ENCODE results near the gene FBH1. TPM values are rescaled to one million over a fixed set of nuclear protein-coding genes. Genes with fewer than 3 reads are reported as not detected.

Gene FBH1
- total RNA-seq, 4 donors from 2014 or later: 62.6 to 96.9 (median 68.2) TPM

- H3K4me1 ChIP-seq: peaks cover 7 to 33% of the 10 kb centered on the region in 2 donors
- DNase-seq (peak; percentile 32 to 68), ATAC-seq (peak; percentile 31 to 47)
- no peaks in the 10 kb centered on the region for H3K9me3 ChIP-seq
- intact Hi-C loops (cut with DNase I; ENCODE audit: low total_unique reads) (loop anchor here (2.0 to 5.0 kb wide), 2 partner anchors 31 to 164 kb away; partner anchors contain the start of gene GDI2), in situ Hi-C loops (cut with MboI; ENCODE audit: low sequenced_read_pairs in 4 of 4) (no loop called here)
- TF ChIP-seq, protein P1, sequence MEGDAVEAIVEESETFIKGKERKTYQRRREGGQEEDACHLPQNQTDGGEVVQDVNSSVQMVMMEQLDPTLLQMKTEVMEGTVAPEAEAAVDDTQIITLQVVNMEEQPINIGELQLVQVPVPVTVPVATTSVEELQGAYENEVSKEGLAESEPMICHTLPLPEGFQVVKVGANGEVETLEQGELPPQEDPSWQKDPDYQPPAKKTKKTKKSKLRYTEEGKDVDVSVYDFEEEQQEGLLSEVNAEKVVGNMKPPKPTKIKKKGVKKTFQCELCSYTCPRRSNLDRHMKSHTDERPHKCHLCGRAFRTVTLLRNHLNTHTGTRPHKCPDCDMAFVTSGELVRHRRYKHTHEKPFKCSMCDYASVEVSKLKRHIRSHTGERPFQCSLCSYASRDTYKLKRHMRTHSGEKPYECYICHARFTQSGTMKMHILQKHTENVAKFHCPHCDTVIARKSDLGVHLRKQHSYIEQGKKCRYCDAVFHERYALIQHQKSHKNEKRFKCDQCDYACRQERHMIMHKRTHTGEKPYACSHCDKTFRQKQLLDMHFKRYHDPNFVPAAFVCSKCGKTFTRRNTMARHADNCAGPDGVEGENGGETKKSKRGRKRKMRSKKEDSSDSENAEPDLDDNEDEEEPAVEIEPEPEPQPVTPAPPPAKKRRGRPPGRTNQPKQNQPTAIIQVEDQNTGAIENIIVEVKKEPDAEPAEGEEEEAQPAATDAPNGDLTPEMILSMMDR (IDR thresholded peaks at IDR 0.05 in 4 of 5, conservative IDR thresholded peaks at IDR 0.05 in 1 of 5): no peak
- TF ChIP-seq POLR2A (IDR thresholded peaks at IDR 0.05): peak; percentile 7 to 14
- H3K27me3 ChIP-seq: no peaks in the 10 kb centered on the region
- no peaks in the 10 kb centered on the region for H3K36me3 ChIP-seq
- H3K4me3 ChIP-seq: peak overlapping the region; percentile 84 to 96 (median 87)
- peak overlapping the region; percentile 91 to 97 (median 93) for H3K27ac ChIP-seq
Observed at GRCh38 chr10:5975641-5976473, 85.8 kb downstream of the FBH1 start.

DNA sequence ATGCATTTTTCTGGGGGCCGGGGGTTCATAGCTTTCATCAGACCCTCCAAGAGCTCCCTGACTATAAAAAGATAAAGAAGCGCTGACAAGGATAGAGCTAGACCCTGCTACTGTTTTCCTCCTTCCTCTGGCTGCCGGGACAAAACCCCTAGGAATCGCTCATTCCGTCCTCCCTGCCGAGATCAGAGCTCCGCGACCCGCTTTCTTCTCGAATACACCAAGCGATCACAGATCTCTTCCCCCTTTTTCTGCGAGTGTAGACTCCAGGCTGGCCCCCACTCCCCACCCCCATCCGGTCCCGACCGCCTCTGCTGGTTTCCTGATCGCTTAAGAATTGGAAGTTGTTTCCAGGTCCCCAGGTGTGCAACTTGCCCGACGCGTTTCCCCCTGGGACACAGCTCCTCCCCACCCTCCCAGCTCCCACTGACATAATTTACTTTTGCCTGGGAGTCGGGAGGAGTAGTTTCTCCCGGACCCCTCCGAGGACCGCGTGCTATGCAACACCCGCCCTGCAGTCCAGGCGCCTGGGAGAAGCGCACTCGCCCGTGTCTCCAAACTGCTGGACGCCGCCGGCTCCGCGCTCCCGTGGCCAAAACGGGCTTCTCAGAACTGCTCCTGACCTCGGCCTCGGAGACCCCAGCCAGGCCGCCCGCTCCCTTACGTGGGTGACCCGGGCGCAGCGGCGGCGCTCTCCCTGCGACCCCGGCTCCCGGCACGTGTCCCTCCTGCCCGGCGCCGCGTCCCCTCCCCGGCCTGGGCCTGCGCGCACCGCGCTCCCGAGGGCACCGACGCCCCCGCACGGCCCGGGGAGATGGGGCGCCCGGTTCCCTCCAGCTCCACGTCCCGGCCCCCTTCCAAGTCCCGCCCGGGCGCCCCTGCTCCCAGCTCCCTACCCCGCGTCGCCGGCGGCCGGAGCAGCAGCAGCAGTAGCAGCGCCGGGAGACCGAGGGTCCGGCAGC, 86.7 kb downstream of the FBH1 start:
- intact Hi-C loops (cut with DNase I; ENCODE audit: low total_unique reads) (loop anchor here (1.0 to 5.0 kb wide), 3 partner anchors 32 to 164 kb away; partner anchors contain the start of genes ANKRD16 and GDI2), in situ Hi-C loops (cut with MboI; ENCODE audit: low sequenced_read_pairs in 4 of 4) (no loop called here)
- TF ChIP-seq POLR2A (IDR thresholded peaks at IDR 0.05): no peak
- TF ChIP-seq, protein P1 (IDR thresholded peaks at IDR 0.05 in 4 of 5, conservative IDR thresholded peaks at IDR 0.05 in 1 of 5): peak in 1 of 5 experiments; percentile 10
- Histone ChIP-seq H3K27me3 (no peaks in the 10 kb centered on the region), H3K4me1 (peaks cover 7 to 26% of the 10 kb centered on the region in 2 donors), H3K27ac (peak overlapping the region; percentile 91 to 97 (median 93)), H3K9me3 (no peaks in the 10 kb centered on the region), H3K36me3 (no peaks in the 10 kb centered on the region), H3K4me3 (peak overlapping the region; percentile 84 to 96 (median 87))
- peak; percentile 53 to 67 for ATAC-seq
- peak; percentile 6 to 34 for DNase-seq

DNA sequence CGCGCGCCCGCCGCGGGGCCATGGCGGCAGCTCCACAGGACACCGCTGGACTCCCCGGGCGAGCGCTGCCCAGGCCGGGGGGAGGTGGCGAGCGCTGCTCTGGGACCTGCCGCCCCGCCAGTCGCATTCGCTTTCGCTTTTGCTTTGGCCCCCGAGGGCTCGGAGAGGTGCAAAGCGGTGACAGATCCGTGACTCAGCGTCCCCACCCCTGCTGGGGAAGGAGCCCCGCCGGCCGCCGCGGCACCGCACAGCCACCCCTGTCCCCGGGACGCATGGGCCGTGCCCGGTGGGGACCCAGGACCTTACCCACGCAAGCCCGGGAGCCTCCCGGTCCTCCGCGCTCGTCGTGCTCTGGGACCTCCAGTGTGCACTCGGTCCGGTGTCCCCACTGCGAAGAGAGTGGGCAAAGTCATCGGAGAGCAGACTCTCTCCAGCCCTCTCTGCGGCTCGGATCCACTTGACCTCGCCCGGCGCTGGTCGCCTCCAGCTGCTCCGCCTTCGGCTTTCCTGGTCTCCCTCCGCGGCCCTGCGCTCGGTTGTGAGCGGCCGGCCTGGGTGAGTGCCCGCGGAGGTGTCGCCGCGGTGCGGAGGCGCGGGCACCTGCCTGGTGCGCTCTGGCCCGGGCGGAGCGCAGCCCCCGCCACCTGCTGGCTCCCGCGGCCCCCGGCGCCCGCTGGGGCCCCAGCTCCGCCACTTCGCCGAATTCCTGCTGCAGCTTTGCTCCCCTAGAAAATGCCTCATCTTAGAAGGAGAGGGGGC, 87.6 kb downstream of the FBH1 start, which contains the start of gene IL15RA:
IL15RA (minus strand) TSS at position 73 of the 759 bp plus-strand sequence; CDS start at position 22, 51 bp downstream.
- ATAC-seq: peak; percentile 75 to 77
- H3K27ac ChIP-seq: peak within 1 kb of the TSS; percentile 91 to 97 (median 93)
- no peaks in the 10 kb centered on the region for H3K36me3 ChIP-seq
- intact Hi-C loops (cut with DNase I; ENCODE audit: low total_unique reads) (loop anchor here (1.0 to 5.0 kb wide), 3 partner anchors 33 to 165 kb away; partner anchors contain the start of genes ANKRD16 and GDI2), in situ Hi-C loops (cut with MboI; ENCODE audit: low sequenced_read_pairs in 4 of 4) (no loop called here)
- TF ChIP-seq, protein P1 (IDR thresholded peaks at IDR 0.05 in 4 of 5, conservative IDR thresholded peaks at IDR 0.05 in 1 of 5): peak in 4 of 5 experiments; percentile 12 to 54 (median 31)
- TF ChIP-seq POLR2A (IDR thresholded peaks at IDR 0.05): peak; percentile 57 to 58
- peak within 1 kb of the TSS; percentile 84 to 96 (median 87) for H3K4me3 ChIP-seq
- peaks cover 7 to 19% of the 10 kb centered on the region in 2 donors for H3K4me1 ChIP-seq
- DNase-seq: peak; percentile 48 to 76
- no peaks in the 10 kb centered on the region for H3K27me3 ChIP-seq
- H3K9me3 ChIP-seq: no peaks in the 10 kb centered on the region

DNA sequence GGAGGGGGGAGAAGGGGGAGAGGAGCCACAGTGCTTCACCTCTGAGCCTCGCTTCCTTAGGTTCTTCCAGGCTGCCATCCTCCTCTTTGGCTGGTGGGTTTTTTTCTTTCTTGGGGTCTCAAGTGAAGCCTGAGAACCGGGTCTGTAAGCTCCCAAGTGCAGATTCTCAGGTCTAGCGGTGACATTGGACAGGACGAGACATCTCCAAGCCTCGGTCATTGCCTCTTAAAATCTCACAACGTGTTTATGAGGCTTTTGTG, 88.1 kb downstream of the FBH1 start:
- TF ChIP-seq, protein P1 (IDR thresholded peaks at IDR 0.05 in 4 of 5, conservative IDR thresholded peaks at IDR 0.05 in 1 of 5): no peak
- no peak for TF ChIP-seq POLR2A (IDR thresholded peaks at IDR 0.05)
- H3K27ac ChIP-seq: peak overlapping the region; percentile 91 to 97 (median 93)
- peak; percentile 0 to 7 for ATAC-seq

More for the DNA sequence above, 88.1 kb downstream of the FBH1 start:
- Histone ChIP-seq H3K27me3 (no peaks in the 10 kb centered on the region), H3K9me3 (no peaks in the 10 kb centered on the region), H3K4me1 (peaks cover 7 to 14% of the 10 kb centered on the region in 2 donors), H3K4me3 (peak overlapping the region; percentile 84 to 96 (median 87)), H3K36me3 (no peaks in the 10 kb centered on the region)
- DNase-seq: no peak
- in situ Hi-C loops (cut with MboI; ENCODE audit: low sequenced_read_pairs in 4 of 4): no loop called here
- intact Hi-C loops (cut with DNase I; ENCODE audit: low total_unique reads): loop anchor here (5.0 kb wide), 1 partner anchor 166 kb away; the partner anchor contains the start of gene GDI2

All from gastrocnemius medialis (tissue), 4 donors.